HG02981 (cell line): ENCODE results near the gene DLG2.

Source experiments
- ATAC-seq: cut with Tn5 transposase; IDR thresholded peaks from one replicate; pipeline ENCODE4 v1.9.1; 2021; ENCODE audit warnings: mild to moderate bottlenecking, moderate library complexity; ENCODE audit not compliant: unreplicated experiment

Gene DLG2

DNA sequence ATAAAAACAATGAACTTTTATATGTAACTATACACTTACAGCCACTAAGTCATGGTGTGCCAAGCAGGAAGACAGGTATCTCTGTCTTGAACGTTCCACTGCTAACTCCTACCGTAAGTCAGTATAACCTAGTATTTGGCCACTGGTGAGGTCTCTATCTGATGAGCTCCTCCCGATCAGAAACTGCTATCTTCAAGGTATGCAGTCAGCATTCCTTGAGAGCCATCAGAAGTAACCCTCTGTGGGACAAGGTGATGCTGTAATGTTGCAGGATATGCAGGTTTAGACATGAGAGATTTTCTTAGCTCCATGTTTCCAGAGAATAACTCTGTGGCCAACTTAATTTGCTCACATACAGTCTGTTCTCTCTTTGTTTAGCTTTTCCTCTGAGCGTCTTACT, 1943.1 kb downstream of the DLG2 start:
- ATAC-seq: no peak

DNA sequence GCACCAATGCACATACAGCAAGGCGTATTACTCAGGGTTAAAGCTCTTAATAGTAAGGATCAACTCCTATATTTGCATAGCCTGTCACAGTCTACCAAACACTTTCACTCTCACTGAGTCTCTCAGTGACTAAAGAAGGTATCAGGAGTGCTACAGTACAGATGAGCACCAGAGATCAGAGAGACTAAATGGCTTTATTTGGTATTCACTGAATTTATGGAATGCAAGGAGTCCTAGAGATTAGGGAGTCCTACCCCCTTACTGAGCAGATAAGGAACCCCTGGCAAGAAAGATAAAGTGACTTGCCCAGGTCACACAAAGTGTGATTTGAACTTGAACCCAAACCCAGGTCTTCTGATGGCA, 1944.6 kb downstream of the DLG2 start:
- ATAC-seq: peak; percentile 88

DNA sequence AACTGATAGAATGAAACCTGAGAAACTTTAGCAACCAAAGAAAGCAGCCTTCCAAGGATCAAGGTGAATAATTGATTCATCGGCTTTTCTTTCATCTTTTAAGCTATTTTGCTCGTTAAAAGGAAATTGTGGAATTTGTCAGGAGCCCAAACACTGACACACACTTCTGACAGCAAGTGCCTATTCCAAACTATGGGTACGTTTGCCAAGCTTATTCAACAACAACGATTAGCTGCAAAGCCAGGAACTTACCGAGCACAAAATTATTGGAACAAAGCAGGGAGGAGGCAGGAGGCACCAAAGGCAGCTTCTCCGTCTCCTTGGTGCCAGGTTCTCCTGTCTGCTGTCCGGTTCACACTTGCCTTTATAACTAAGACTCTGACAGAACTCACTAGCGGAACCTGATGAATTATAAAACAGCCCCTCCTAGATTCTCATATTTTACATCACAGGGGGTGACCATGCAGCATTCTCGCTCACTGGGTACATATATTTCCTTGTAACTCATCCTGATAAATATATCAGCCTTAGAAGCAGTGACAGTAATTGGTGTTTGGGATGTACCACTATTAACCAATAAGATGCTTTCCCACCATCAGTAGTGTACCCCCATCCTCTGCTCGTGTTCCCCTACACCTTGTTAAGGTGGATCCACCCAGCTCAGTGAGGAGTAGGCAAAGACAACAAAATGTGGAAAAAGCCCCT, 1945.1 kb downstream of the DLG2 start:
- no peak for ATAC-seq

DNA sequence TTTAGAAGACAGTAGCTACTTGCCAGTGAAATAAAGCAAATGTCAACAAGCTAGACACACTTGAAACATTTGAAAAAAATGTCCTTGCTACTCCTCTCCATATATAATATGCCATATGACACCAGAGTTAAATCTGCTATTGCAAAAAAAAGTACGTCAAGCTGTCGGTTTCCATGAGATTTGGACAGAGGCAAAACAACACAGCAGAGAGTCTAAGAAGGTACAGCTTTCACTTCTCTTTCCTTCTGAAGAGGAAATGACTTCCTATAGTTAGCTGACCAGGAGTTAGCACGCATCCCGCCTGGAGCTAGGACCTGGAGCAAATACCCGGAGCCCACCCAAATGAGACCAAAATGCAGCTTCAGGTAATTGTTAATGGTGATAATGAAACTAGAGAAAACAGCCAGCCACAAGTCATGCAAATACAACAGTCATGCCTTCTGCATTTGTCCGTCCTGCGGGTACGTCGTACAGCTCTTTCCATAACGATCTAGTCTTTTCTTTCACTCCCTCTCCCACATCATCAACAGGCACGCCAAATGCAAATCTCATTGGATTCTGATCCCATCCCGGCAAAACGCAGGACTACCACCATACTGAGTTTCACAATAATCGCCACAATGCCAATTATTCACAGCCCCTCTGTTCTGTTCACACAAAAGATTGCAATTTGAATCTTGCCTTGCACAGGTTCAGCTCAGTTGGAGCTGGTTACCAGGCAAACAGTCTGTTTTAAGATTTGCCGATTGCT, 1945.9 kb downstream of the DLG2 start:
- no peak for ATAC-seq

DNA sequence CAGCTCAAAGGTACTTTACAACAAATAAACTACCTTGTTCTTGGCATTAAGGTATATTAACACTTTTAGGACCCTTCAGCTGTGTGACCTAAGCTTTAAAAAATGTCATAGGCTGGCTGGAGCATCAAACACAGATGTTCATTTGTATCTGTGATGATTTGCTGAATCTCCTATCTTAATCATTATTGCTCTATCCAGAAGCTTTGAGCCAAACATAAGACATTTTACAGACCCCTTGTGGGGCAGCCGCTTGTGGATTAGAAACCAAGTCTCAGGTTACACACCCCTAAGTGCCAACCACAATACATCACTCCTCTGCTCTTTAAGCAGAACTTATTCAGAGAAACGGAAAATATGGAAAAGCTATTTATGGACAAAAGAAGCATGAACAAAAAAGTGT, 1946.8 kb downstream of the DLG2 start:
- no peak for ATAC-seq

DNA sequence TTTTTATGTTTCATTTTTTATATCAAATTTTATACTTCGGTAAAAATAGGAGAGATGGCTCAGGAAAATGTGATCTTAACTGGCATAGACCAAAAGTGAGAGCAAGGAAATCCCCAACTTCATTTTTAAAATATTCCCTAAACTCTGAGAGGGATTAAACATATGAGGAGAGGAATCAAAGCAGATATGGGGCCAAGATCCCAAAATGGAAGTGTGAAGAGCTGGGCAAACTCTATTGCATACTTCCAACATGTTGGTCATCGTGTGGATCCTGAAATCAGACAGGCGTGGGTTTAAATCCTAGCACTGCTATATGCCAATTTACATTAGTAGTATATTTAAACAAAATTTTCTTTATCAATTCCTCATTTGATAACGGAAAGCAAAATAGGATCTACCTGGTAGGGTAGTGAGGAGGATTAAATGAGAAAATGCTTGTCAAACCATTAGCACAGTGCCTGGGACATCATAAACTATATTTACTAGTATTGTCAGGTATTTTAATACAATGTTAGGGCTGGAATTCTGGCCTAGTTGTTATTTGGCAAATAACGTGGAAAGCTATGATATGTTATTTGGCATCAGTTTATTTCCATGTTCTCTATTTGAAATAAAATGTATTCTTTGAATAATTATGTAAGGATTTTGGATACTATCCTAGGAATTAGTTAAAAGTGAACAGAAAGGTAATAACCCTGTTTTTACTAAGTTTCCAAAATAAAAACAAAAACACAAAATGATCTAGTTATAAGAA, 1948.1 kb downstream of the DLG2 start:
- no peak for ATAC-seq

DNA sequence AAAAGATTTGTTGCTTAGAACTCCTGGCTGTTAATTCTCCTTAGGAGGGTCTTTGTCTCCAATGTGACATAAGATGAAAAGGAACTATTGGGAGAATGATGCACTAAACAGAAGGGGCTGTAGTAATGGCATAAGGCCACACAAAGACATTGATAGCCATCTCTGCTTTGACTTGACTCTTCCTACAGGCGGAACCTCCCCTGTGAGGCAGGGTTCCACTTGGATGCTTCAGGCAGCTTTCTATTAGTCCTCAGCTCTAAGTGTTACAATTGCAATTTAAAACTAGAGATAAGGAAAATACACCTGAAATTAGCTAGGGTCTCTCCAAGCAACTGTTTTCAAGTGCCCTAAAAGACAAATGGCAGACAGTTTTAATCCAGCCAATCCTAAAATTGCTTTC, 1949.4 kb downstream of the DLG2 start:
- ATAC-seq: no peak

DNA sequence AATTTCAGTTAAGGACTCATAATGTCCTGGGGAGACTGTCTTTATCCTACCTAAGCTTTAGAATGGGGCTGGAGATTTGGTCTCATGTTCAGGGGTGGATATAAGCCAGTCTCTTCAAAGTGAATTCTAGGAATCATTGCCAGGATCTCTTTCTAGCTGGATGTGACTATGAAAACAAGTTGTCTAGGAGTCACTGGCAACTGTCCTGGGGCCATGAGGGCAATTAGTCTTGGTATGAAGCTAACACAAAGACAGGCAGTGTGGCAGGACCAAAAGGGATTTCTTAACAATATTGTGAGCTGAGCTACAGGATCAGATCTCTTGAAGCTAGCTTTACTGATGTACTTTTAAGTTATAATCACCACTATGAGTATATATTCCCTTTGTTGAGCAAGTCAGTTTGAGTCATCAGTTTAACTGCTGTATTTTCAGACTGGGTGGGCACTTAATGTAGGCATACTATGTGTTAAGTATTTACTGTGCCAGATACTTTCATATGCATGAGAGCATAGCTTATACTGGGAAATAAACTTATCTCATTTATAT, 1951.0 kb downstream of the DLG2 start:
- no peak for ATAC-seq

DNA sequence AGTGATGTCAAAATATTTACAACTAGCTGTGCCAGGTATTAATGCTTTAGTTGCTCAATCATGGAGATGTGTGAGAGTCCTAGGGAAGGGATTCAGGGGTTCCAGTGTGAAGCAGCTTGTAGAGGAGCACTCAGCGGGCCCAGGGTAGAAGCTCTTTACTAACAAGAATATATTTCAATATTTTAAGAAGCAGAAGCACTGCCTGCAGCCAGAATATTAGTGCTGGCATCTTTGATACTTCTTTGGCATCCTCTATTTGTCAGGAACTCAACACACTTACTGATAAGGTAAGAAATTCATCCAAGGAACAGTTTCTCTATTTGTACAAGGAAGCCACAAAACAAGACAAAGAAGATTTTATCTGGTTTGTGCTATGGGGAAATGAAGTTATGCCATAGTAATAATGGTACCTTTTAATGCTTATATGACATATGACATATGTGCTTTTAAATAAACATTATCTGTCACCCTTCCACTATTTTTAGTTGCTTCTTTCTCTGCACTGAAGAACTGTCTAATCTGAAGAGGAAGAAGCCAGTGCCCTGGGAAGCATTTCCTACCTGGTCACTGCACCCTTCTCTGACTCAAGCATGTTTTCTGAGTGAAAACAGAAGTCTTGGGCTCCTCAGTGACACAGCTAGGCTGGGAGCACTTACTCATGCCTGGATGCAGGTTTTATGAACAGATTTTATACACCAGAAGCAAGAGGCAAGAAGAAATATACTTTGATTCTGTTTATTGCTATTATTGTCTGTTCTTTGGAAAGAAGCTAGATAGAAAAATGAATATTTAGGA, 1952.8 kb downstream of the DLG2 start:
- no peak for ATAC-seq

DNA sequence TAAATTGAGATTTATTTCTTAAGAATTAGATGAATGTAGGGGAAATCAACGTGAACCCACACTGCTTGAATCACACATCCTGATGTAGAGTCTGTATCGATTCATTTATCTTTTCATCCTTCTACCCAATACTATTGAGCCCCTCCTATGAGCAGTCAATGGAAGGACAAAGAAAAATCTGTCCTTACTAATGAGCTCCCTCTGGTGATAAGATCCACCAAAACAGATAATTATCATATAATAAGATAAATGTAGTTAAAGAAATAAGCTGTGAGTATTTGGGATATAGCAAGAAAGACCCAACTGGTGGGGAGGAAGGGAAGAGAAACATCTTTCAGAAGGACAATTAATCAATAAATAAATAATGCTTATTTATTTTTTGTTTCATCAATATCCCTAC, 1955.9 kb downstream of the DLG2 start:
- no peak for ATAC-seq

DNA sequence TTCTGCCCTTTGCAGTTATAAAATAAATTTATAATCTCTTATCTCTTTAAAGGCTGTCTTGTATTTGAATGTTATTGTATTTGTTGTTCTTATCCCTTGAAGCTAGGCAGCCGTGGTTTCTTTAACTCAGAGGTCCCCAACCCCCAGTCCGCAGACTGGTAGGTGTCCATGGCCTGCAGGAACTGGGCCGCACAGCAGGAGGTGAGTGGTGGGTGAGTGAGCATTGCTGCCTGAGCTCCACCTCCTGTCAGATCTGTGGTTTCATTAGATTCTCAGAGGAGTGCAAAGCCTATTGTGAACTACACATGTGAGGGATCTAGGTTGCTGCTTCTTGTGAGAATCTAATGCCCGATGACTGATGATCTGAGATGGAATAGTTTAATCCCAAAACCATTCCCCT, 1961.0 kb downstream of the DLG2 start:
- ATAC-seq: no peak

DNA sequence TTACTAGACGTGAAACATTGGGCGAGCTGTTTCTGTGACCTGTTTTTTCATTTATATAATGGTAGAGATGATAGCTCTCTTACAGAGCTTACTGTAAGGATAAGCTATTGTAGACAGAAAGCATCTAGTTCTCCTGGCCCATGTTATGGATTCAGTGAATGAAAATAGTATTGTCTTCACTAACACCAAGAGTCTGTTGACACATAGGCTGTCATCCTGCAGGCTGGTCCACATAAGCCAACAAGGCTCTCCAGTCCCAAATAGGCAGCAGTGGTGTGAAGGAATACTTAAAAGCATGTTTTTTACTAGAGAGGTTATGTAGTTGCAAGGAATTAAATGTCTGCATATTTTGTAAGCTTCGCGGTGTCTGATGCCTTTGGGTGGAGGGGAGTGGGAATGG, 1963.2 kb downstream of the DLG2 start:
- no peak for ATAC-seq

DNA sequence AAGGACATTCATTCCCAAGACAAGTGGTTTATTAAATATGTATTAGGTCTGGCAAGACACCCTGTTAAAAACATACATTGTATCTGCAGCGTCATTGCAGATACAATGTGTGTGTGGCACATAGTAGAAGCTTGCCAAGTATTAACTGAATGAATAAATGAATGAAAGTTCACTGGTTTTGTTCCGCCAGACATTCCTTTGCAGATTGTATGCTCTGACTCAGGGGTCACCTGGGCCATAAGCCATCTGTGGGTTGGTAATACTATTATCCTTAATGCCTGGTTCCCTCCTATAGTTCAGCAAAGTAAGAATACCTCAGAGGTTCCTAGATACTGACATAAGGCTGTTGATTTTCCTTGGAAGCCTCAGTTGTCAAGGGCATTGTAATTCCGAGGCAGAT, 1963.7 kb downstream of the DLG2 start:
- ATAC-seq: no peak

DNA sequence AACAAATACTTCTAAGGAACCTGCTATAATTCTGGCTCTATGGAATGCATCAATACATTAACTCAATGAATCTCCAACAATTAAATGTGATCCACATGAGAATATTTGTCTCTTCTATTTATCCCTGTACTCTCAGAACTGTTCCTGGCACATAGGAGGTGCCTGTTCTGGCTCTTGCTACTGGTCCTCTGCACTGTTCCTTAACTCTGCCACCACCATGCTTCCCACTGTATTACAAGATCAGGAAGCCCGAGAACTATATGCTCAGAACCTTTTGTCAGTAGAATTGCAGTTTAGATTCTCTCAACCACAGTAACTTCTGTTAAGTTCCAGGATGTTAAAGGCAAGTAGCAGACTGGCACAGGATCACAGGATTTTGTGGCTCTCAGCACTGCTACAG, 1964.7 kb downstream of the DLG2 start:
- ATAC-seq: no peak

DNA sequence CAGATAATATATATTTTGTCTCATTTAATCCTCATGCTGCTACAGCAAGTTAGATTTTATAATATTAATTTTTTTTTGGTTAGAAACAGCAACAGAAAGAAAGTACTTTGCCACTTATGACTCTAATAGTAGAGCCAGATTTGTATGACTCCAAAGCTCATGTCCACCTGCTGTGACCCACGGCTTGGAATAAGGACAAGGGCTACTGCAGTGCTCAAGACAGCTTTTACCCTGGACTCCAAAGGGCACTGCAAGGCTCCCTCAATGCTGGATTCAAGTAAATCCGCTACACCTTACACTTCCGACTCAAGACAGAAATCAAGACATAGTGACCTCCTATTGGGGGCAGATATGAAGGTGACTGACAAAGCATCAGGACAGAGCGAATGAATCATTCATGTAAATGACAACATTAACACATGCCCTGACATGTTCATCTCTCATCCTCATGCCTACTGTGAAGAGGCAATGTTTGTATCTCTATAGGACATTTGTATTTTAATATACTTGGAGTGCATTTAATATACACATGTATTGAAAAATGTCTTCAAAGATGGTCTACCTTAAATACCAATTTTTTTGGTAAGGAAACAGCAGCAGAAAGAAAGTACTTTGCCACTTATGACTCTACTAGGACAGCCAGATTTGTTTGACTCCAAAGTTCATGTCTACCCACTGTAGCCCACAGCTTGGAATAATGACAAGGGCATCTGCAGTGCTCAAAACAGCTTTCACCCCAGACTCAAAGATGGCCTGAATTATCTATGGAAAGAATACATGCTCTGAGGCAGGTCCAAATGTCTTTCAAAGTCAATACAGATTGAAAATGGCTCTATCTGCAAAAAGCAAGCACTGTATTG, 1965.4 kb downstream of the DLG2 start:
- no peak for ATAC-seq

DNA sequence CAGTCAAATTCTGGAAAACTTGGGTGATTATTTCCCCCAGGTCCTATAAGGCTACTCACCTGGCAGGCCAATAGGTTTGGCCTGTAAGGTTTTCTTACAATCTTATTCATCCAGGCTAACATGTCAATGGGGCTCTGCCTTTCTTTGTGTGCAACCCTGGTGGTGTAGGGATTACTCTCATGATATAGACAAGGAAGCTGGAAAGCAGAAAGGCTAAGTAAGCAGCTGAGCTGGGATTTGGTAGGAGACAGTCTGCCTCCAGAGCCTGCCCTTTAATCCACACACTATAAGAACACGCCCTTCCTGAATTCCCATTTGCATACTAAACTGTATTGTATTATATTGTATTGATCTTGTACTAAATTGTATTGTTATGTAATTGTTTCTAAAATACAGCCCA, 1967.7 kb downstream of the DLG2 start:
- ATAC-seq: no peak

DNA sequence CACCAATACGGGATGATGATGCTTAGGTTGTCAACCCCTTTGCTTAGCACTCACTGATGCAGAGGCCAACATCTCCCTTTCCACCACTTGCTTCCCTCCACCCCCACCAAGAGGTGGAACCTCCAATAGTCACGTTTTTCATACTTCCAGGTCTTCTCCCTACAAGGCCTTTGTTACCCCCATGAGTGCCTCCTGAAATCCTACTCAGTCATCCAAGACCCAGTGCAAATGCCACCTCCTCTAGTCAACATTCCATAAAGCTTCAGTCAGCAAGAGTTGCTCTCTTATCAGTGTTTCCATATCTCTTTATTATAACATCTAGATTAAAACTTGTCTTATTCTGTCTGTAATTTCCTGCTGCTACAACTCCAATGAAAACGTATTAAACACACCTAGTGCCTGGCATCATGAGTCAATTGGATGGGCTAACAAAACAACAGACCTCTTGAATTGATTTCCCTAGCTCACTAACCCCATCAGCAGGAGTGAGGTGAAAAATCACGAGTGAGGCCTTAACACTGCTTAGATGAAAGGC, 1970.3 kb downstream of the DLG2 start:
- no peak for ATAC-seq

DNA sequence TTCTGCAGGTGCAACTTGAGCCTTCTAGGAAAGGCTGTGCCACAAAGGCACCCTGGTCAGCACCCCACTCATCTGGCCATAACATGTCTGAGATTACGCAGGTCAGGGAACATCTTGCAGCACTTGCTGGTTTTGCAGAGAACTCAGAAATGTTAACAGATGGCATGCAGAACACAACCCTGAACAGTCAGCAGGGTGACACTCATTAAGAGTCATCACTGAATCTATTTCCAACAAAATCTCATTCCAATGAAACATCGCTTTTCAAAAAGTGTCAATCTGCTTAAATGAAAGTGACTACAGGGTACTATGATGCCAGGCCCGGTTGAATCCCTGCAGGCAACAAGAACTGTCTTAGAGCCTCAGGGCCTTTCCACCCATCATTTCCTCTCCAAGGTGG, 1971.2 kb downstream of the DLG2 start:
- ATAC-seq: no peak

DNA sequence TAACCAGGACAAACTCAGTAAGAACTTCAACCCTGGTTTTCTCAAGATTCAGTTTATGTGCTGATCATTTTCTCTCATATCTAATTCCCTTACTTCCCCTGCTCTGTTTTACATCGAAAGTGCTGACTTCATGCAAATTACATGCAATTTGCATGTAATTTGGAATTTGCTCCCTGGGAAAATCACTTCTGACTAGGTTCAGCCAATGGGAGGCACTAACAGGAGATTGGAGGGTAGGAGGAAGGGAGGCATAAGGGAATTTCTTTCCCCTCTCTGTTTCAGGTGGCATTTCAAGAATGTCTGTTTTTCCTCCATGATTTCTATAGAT, 1977.7 kb downstream of the DLG2 start:
- no peak for ATAC-seq
